Suprapubic skin (tissue), 4 donors: ENCODE results near the gene RLBP1. TPM values are rescaled to one million over a fixed set of nuclear protein-coding genes. Genes with fewer than 3 reads are reported as not detected.

Experiments
- DNase-seq, 2 donors: peaks; one replicate each; pipeline ENCODE4 v3.0.0-alpha.2; 2019; ENCODE audit warnings: low spot score in 2 of 2
- H3K27ac ChIP-seq: fragments of 200-600 bp; sonication (generic); one replicate; pipeline ENCODE4 v1.5.1; 2019
- H3K27me3 ChIP-seq: fragments of 200-600 bp; sonication (generic); one replicate; pipeline ENCODE4 v1.5.1; 2019
- H3K36me3 ChIP-seq: fragments of 200-600 bp; sonication (generic); one replicate; pipeline ENCODE4 v1.5.1; 2019
- H3K4me1 ChIP-seq: fragments of 200-600 bp; sonication (generic); one replicate; pipeline ENCODE4 v1.5.1; 2019
- H3K4me3 ChIP-seq: fragments of 200-600 bp; sonication (generic); one replicate; pipeline ENCODE4 v1.5.1; 2019; ENCODE audit warnings: mild to moderate bottlenecking
- H3K9me3 ChIP-seq: fragments of 200-600 bp; sonication (generic); one replicate; pipeline ENCODE4 v1.5.1; 2019
- CTCF ChIP-seq, 2 donors: fragments of 200-600 bp in 1 of 2; fragments of 450-650 bp in 1 of 2; sonication (generic) in 1 of 2; IDR thresholded peaks; one replicate each; pipeline ENCODE4 v1.5.1; 2016 to 2019; ENCODE audit warnings: antibody characterized with exemption in 2 of 2, mild to moderate bottlenecking in 1 of 2, moderate library complexity in 1 of 2
- EP300 ChIP-seq: sonication (generic); formaldehyde crosslinking; IDR thresholded peaks from one replicate; pipeline ENCODE4 v1.6.1; 2017; ENCODE audit warnings: antibody characterized with exemption
- POLR2A ChIP-seq, 2 donors: fragments of 450-650 bp; IDR thresholded peaks; one replicate each; pipeline ENCODE4 v1.6.1; 2017; ENCODE audit warnings: antibody characterized with exemption in 2 of 2, mild to moderate bottlenecking in 2 of 2, moderate library complexity in 2 of 2
- POLR2AphosphoS5 ChIP-seq, 3 donors: sonication (generic); formaldehyde crosslinking; IDR thresholded peaks; one replicate each; pipeline ENCODE4 v1.6.1; 2017; ENCODE audit warnings: antibody characterized with exemption in 3 of 3
- WGBS: methylation state at CpG from one replicate; pipeline ENCODE4 v1.1.5; 2018; 5-methylcytosine and 5-hydroxymethylcytosine counted together
- total RNA-seq, 4 donors: library from RNA; depleted of rRNA; stranded (reverse); fragments of >200 nt; gene quantifications; one replicate each; pipeline ENCODE4 v1.1.0, GENCODE V29; 2016

The RLBP1 gene
- total RNA-seq, 4 donors from 2014 or later, result not detected

GRCh38 chr15:89217031-89217430, 4.3 kb downstream of the RLBP1 start:
- DNase-seq, result no peak
- no peak for TF ChIP-seq EP300
- TF ChIP-seq POLR2A (IDR thresholded peaks at IDR 0.05), result no peak
- no peak for TF ChIP-seq CTCF (IDR thresholded peaks at IDR 0.05)
- no peak for TF ChIP-seq POLR2AphosphoS5 (IDR thresholded peaks at IDR 0.05)
- H3K9me3 ChIP-seq, result no peaks in the 10 kb centered on the region
- no peaks in the 10 kb centered on the region for H3K4me1 ChIP-seq
- no peak overlapping the region for H3K4me3 ChIP-seq
- no peak overlapping the region for H3K27ac ChIP-seq
- H3K27me3 ChIP-seq, result no peaks in the 10 kb centered on the region
- 92% methylated on average over 18 of the region's 20 CpGs for WGBS
- no peaks in the 10 kb centered on the region for H3K36me3 ChIP-seq

DNA sequence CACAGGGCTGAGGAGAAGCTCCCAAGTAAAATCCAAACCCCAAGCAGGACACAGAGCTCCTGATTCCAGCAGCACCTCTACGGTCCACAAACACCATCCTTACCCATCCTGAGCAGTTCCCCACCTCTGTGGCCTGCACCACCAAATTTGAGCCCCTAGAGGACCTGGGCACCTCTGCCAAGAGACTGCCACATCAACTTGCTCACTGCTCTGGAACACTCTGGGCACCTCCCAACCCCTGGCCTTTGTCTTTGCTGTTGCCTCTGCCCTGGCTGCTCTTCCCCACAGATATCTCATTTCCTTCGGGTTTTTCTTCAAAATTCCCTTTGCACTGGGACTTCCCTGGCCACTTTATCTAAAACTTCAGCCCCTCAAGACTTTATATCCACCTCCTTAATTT, 5.8 kb downstream of the RLBP1 start:
- Histone ChIP-seq H3K27me3 (no peaks in the 10 kb centered on the region), H3K4me3 (no peak overlapping the region), H3K36me3 (no peaks in the 10 kb centered on the region), H3K9me3 (no peaks in the 10 kb centered on the region), H3K27ac (no peak overlapping the region), H3K4me1 (no peaks in the 10 kb centered on the region)
- 78% methylated on average over 2 of the region's 2 CpGs for WGBS
- TF ChIP-seq POLR2AphosphoS5 (IDR thresholded peaks at IDR 0.05) (no peak), POLR2A (IDR thresholded peaks at IDR 0.05) (no peak), EP300 (no peak), CTCF (IDR thresholded peaks at IDR 0.05) (no peak)
- no peak for DNase-seq

- TF ChIP-seq CTCF (IDR thresholded peaks at IDR 0.05) (no peak), EP300 (no peak), POLR2A (IDR thresholded peaks at IDR 0.05) (no peak), POLR2AphosphoS5 (IDR thresholded peaks at IDR 0.05) (no peak)
- no peaks in the 10 kb centered on the region for H3K9me3 ChIP-seq
- DNase-seq, result no peak
- peaks cover 4% of the 10 kb centered on the region for H3K4me1 ChIP-seq
- no peak overlapping the region for H3K27ac ChIP-seq
- WGBS, result 68% methylated on average over 5 of the region's 5 CpGs
- no peaks in the 10 kb centered on the region for H3K36me3 ChIP-seq
- no peaks in the 10 kb centered on the region for H3K27me3 ChIP-seq
- H3K4me3 ChIP-seq, result no peak overlapping the region
Observed at GRCh38 chr15:89211678-89212170, 9.7 kb downstream of the RLBP1 start.

DNA sequence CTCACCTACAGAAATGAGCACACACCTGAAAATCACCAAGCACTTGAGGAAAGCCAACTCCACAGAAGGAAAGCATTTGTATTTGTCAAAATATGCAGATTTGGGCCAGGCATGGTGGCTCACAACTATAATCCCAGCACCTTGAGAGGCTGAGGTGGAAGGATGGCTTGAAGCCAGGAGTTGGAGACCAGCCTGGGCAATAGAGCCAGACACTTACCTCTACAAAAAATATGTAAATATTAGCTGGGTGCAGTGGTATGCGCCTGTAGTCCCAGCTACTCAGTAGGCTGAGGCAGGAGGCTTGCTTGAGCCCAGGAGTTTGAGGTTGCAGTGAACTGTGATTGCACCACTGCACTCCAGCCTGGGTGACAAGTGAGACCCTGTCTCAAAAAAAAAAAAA, 12.3 kb downstream of the RLBP1 start:
- Histone ChIP-seq H3K4me3 (no peak overlapping the region), H3K9me3 (no peaks in the 10 kb centered on the region), H3K27me3 (no peaks in the 10 kb centered on the region), H3K4me1 (peaks cover 4% of the 10 kb centered on the region), H3K36me3 (no peaks in the 10 kb centered on the region), H3K27ac (no peak overlapping the region)
- DNase-seq, result no peak
- WGBS, result 82% methylated on average over 1 of the region's 1 CpG
- no peak for TF ChIP-seq POLR2A (IDR thresholded peaks at IDR 0.05)
- TF ChIP-seq EP300, result no peak
- no peak for TF ChIP-seq POLR2AphosphoS5 (IDR thresholded peaks at IDR 0.05)
- TF ChIP-seq CTCF (IDR thresholded peaks at IDR 0.05), result no peak

DNA sequence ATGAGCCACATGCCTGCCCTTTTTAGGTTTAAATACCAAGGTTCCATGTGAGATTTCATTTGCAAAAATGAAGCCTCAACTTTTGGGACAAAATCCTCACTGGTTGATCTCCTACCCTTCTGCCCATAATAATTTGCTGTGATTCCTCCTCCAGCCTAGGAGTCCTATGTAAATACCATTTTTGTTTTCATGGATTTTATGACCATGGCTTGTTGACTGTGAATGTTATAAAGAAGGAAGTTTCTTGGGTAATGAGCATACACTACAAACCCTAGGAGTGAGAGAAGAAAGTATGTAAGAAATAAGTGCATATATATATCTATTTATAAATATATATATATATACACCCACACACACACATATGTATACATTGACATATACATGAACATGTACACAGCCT, 13.1 kb downstream of the RLBP1 start:
- TF ChIP-seq POLR2A (IDR thresholded peaks at IDR 0.05) (no peak), EP300 (no peak), POLR2AphosphoS5 (IDR thresholded peaks at IDR 0.05) (no peak), CTCF (IDR thresholded peaks at IDR 0.05) (no peak)
- no peak overlapping the region for H3K27ac ChIP-seq
- no peaks in the 10 kb centered on the region for H3K9me3 ChIP-seq
- H3K27me3 ChIP-seq, result no peaks in the 10 kb centered on the region
- no peak for DNase-seq
- peaks cover 4% of the 10 kb centered on the region for H3K4me1 ChIP-seq
- H3K4me3 ChIP-seq, result no peak overlapping the region
- no peaks in the 10 kb centered on the region for H3K36me3 ChIP-seq
